Duodenal mucosa (tissue), 2 donors: ENCODE results near the gene SORL1-AS1.
"Not testable (repeated sequence)": the region's sequence is repeated elsewhere in the genome, so short reads cannot be mapped to it uniquely, and the experiment has no call there.

ENCODE experiments used
- H3K27ac ChIP-seq: one replicate; pipeline ENCODE4 v1.7.0; 2013; ENCODE audit warnings: low read depth, low read length
- H3K27me3 ChIP-seq, 2 donors: one replicate each; pipeline ENCODE4 v1.7.0; 2013; ENCODE audit warnings: low read length in 2 of 2, control low read depth in 1 of 2; ENCODE audit not compliant: insufficient read depth in 2 of 2, control insufficient read depth in 1 of 2
- H3K36me3 ChIP-seq, 2 donors: one replicate each; pipeline ENCODE4 v1.7.0; 2013; ENCODE audit warnings: low read length in 2 of 2, control low read depth in 1 of 2; ENCODE audit not compliant: insufficient read depth in 2 of 2, control insufficient read depth in 1 of 2
- H3K4me1 ChIP-seq, 2 donors: one replicate each; pipeline ENCODE4 v1.7.0; 2013; ENCODE audit warnings: low read length in 2 of 2, control low read depth in 1 of 2; ENCODE audit not compliant: insufficient read depth in 2 of 2, control insufficient read depth in 1 of 2
- H3K4me3 ChIP-seq, 2 donors: one replicate each; pipeline ENCODE4 v1.7.0; 2013; ENCODE audit warnings: low read length in 2 of 2, low read depth in 1 of 2
- H3K9ac ChIP-seq, 2 donors: one replicate each; pipeline ENCODE4 v1.7.0; 2013; ENCODE audit warnings: low read length in 2 of 2, low read depth in 1 of 2
- H3K9me3 ChIP-seq, 2 donors: one replicate each; pipeline ENCODE4 v1.7.0; 2013; ENCODE audit warnings: low read length in 2 of 2, control low read depth in 1 of 2; ENCODE audit not compliant: control insufficient read depth in 1 of 2

The SORL1-AS1 gene

DNA sequence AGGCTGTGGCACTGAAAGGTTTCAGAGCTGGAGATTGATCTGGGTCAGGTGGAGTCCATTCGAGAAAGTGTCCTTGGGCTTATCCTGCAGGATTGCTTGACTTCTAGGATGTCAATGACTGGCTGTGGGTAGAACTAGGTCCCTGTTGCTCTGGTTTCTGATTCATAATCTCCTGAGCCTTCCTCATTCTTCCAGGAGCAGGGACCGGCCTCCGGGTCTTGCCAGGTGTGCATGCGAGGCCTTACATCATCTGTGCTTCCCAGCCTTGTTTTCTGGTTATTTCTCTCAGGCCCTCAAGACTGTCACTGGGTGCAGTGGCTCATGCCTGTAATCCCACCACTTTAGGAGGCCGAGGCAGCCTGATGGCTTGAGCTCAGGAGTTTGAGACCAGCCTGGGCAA is 33.3 kb upstream of the SORL1-AS1 start:
- Histone ChIP-seq H3K9ac (no peak overlapping the region), H3K4me3 (no peak overlapping the region), H3K27ac (no peak overlapping the region), H3K9me3 (no peaks in the 10 kb centered on the region), H3K36me3 (peaks cover 9 to 30% of the 10 kb centered on the region in 2 donors), H3K27me3 (no peaks in the 10 kb centered on the region), H3K4me1 (peaks cover 4 to 12% of the 10 kb centered on the region in 2 donors)

DNA sequence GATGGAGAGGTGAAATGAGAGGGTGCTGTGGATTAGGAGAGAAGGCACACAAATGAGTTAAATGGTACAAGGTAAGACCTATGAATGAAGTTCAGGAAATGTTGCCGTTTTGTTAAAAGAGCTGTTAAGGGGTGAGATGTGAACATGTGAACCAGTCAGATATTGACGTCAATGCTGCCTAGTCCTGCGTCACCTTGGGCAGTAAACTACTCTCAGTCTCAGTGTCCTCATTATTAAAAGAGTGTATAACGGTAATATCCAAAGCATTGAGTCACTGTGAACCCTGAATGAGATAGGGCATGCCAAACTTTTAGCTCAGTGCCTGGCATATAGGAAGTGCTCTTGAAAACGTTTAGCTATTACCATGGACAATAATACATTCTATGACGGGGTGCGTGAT is 32.4 kb upstream of the SORL1-AS1 start:
- no peak overlapping the region for H3K27ac ChIP-seq
- H3K4me3 ChIP-seq, result no peak overlapping the region
- peaks cover 9 to 30% of the 10 kb centered on the region in 2 donors for H3K36me3 ChIP-seq
- H3K4me1 ChIP-seq, result peaks cover 4 to 12% of the 10 kb centered on the region in 2 donors
- H3K9me3 ChIP-seq, result no peaks in the 10 kb centered on the region
- H3K27me3 ChIP-seq, result no peaks in the 10 kb centered on the region
- H3K9ac ChIP-seq, result no peak overlapping the region

DNA sequence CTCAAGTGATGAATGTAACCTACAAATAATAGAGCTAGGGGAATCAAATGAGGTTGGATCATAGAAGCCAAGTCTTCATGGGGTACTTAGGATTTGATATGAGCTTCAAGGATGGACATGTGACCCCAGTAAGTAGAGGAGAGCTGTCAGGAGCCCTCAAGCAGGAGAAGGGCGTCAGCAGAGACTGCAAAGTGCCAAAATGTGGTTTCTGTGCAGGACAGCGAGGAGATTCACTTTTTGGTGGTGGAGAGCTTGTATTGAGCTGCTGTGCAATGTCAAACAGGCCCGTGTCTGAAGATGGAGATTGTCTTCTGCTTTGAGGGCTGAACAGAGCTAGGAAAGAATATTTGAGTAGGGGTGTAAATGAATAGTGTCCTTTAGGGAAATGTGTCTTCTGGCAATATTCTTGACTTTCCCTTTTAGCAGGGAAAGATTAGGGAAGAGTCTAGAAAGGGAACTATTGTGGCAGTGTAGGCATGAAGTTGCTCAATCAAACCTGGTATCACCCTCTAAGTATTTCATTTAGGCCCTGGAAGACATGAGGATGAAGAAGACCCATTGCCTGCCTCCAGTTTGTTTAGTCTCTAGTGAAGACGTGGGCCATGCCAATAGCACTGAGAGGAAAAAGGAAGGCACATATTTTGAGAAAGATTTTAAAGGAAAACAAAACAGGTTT is 31.2 kb upstream of the SORL1-AS1 start:
- Histone ChIP-seq H3K27ac (no peak overlapping the region), H3K9me3 (no peaks in the 10 kb centered on the region), H3K9ac (no peak overlapping the region), H3K4me1 (peaks cover 4 to 12% of the 10 kb centered on the region in 2 donors), H3K36me3 (peaks cover 5 to 19% of the 10 kb centered on the region in 2 donors), H3K27me3 (no peaks in the 10 kb centered on the region), H3K4me3 (no peak overlapping the region)

DNA sequence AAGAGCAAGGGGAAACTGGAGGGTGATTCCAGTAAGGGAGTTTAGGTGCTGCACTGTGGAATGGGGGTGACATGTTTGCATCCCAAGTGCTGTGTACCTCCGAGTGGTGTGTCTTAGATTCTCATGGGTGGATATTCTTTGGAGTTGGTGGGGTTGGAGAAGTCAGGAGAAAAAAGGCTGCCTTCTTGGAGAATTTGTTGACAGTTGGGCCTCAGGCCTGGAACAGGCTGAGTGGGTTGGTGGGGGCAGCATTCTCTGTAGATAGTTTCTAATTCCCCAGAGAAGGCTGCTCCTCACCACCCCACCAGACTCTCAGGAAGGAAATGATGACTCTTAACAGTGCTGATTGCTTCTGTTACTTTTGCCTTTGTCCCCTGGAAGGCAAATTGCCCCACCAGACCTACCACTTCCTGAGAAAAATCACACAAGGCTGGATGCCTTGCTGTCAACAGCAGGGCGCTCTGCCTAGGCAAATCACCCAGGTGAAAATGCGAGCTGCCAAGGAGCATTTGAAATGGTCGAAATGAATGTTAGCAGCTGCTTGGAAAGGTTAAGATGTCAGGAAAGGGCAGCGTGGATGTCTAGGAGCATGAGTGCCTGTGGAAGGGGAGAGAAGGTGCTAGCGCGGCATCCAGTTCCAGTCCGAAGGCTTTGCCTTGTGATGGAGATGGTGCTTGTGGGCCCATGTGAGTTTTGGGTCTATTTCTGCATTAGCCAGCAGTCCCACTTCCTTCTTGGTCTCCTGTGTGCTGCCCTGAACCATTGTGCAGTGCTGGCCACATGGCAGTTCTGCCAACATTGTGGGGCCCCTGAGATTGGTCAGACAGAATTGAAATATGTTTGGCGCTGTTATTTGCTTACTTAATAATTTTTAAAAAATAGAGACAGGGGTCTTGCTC is 29.7 kb upstream of the SORL1-AS1 start:
- no peak overlapping the region for H3K4me3 ChIP-seq
- H3K9me3 ChIP-seq, result no peaks in the 10 kb centered on the region
- H3K36me3 ChIP-seq, result peaks cover 1 to 21% of the 10 kb centered on the region in 2 donors
- peaks cover 4 to 12% of the 10 kb centered on the region in 2 donors for H3K4me1 ChIP-seq
- no peak overlapping the region for H3K27ac ChIP-seq
- no peaks in the 10 kb centered on the region for H3K27me3 ChIP-seq
- H3K9ac ChIP-seq, result no peak overlapping the region

DNA sequence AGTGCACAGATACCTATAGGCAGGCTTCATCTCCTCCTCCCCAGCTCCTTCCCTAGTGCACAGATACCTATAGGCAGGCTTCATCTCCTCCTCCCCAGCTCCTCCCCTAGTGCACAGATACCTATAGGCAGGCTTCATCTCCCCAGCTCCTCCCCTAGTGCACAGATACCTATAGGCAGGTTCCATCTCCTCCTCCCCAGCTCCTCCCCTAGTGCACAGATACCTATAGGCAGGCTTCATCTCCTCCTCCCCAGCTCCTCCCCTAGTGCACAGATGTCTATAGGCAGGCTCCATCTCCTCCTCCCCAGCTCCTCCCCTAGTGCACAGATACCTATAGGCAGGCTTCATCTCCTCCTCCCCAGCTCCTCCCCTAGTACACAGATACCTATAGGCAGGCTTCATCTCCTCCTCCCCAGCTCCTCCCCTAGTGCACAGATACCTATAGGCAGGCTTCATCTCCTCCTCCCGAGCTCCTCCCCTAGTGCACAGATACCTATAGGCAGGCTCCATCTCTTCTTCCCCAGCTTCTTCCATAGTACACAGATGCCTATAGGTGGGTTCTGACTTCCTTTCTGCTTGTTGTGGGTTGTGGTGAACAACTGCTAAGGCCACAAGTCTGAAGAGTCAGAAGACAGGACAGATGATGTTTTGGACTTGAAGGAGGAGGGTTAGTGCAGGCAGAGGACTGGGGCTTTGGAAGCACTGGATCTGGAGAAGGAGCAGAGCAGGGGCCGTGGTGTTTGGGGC is 28.9 kb upstream of the SORL1-AS1 start:
- not testable (repeated sequence) for H3K27ac ChIP-seq, H3K9me3 ChIP-seq, H3K4me3 ChIP-seq, H3K9ac ChIP-seq, H3K27me3 ChIP-seq
- Histone ChIP-seq H3K36me3 (peaks cover 0 to 20% of the 10 kb centered on the region in 2 donors), H3K4me1 (peaks cover 4 to 12% of the 10 kb centered on the region in 2 donors)

DNA sequence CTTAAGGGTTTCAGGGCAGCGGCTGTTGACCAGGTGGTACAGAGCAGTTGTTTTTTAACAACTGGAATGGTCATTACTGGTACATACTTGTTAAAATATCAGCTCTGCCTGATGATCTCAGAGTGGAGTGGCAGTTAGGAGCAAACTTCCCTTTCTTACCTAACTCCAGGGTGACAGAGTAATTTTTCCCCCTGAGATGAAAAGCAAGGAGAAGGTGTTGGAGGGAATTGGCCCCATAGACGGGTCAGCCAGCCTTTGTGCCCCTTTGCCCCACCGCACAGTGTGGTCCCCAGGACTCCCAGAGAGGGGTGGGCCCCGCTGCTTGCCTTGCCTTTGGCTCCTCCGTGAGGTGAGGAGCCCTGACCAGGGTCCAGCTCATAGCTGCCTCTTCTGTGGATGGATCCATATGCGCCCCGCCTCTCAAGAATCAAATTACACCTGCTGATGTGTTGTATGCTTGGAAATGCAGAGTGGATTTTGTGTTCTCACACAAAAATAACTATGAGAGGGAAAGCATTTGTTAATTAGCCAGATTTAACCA is 27.0 kb upstream of the SORL1-AS1 start:
- Histone ChIP-seq H3K36me3 (peaks cover 0 to 14% of the 10 kb centered on the region in 2 donors), H3K4me3 (no peak overlapping the region), H3K9me3 (no peaks in the 10 kb centered on the region), H3K4me1 (peaks cover 9 to 12% of the 10 kb centered on the region in 2 donors), H3K27ac (no peak overlapping the region), H3K27me3 (no peaks in the 10 kb centered on the region), H3K9ac (no peak overlapping the region)

DNA sequence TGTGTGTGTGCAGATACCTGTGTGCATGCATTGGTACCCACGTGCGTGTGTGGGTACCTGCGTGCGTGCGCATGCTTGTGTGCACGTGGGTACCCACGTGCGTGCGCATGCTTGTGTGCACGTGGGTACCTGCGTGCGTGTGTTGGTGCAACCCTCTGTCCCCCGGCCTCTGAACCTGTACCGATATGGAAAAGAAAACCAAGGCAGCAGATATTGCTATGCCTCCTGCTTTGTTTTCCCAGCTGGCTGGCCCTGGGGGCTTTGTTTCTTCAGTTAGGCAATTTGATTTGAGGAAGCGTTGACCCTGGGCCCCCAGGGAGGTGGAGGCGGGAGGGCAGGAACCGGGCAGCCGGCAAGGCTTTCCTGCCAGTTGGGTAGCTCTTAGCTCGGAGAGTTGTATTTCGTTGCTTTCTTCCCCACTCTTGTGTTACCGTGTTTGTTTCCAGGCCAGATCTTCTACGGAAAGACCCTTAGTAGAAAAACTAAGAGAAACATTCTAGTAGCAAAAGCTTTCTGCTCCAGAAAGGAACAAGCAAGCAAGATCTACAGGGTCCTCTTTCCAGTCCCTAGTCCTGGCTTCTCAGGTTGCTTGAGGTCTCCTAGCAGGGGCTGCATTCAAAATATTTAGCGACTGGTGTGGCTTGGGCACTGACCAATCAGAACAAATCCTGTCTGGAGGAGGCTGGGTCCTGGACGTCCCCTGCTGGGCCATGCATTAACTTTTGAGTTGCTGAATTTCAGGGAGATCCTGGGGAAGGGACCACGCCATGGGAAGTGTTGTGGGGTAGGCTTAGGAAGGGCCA is 26.3 kb upstream of the SORL1-AS1 start:
- Histone ChIP-seq H3K36me3 (peaks cover 0 to 14% of the 10 kb centered on the region in 2 donors), H3K4me1 (peaks cover 9 to 12% of the 10 kb centered on the region in 2 donors), H3K9me3 (no peaks in the 10 kb centered on the region), H3K9ac (no peak overlapping the region), H3K27ac (no peak overlapping the region), H3K27me3 (no peaks in the 10 kb centered on the region), H3K4me3 (no peak overlapping the region)

DNA sequence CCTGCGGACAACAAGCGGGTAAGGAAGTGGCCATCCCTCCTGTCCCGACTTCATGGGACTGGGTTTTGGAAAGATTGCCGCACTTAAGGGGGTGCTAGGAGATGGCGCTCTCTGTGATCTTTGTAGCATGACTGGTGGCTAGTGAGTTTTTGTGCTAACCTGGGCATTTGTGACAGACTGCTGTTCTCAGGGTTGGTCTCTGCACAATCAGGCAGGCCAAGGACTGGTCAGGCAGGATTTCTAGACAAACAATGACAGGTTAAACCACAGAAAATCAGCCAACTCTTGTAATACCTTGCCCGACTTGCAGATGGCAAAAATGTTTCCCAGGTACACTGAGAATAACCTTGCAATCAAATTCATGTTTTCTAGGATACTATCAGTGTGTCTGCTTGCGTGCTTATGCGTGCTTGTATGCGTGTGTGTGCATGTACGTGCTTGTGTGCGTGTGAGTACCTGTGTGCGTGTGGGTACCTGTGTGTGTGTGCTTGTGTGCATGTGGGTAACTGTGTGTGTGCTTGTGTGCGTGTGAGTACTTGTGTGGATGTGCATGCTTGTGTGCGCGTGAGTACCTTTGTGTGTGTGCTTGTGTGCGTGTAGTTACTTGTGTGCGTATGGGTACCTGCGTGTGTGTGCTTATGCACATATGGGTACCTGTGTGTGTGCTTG is 25.6 kb upstream of the SORL1-AS1 start:
- H3K4me3 ChIP-seq, result no peak overlapping the region
- H3K27me3 ChIP-seq, result no peaks in the 10 kb centered on the region
- H3K4me1 ChIP-seq, result peaks cover 7 to 9% of the 10 kb centered on the region in 2 donors
- no peak overlapping the region for H3K27ac ChIP-seq
- no peaks in the 10 kb centered on the region for H3K9me3 ChIP-seq
- H3K36me3 ChIP-seq, result peaks cover 0 to 14% of the 10 kb centered on the region in 2 donors
- H3K9ac ChIP-seq, result no peak overlapping the region
